Fibroblast of pulmonary artery (primary cell): ENCODE results near the gene CLCN6.

Experiments
- DNase-seq: peaks from one replicate; pipeline ENCODE4 v3.0.0-alpha.2; 2010; ENCODE audit warnings: low read depth
- H3K4me3 ChIP-seq: replicated peaks from 2 replicates; pipeline ENCODE4 v1.5.1; 2011; ENCODE audit warnings: low read depth, mild to moderate bottlenecking, control low read depth, low read length, moderate library complexity
- CTCF ChIP-seq: IDR thresholded peaks from 2 replicates; pipeline ENCODE4 v1.5.1; 2011; ENCODE audit warnings: mild to moderate bottlenecking, control low read depth, low read length, inconsistent platforms; ENCODE audit errors: missing control alignments

Gene CLCN6

GRCh38 chr1:11784256-11784992 is 21.6 kb upstream of the CLCN6 start:
- no peak overlapping the region for H3K4me3 ChIP-seq

DNA sequence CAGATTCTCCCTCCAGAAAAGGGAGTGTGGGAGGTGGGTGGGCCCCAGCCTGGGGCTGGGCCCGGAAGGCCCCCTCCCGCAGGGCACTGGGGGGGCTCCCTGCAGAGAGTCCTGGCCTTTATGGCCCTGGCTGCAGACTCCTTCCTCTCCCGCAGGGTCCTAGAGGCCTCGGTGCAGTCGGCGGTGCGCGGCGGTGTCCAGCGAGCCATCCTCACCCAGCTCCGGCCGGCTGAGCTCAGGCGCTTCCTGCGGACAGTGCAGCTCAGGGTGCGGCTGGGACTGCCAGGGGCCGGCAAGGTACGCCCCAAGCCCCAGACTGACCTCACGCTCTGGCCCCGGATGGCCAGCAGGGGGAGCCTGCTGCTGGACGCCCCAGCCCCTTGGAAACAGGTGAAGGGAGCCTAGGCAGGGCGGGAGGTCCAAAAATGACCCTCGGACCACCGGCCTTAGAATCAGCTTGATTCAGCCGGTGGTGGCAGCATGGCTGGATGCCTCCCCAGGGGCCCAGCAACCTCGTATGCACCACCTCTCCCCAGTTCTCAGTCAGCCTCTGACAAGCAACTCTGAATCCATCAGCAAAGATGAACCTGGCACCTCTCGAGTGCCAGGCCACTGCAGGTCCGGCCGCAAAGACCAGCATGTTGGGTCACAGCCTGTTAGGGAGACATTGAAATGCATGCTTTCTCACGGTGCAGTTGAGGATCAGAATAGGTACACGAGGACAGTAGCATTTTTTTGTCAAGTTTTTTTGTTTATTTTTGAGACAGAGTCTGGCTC is 20.8 kb upstream of the CLCN6 start:
- DNase-seq: peak; percentile 60
- H3K4me3 ChIP-seq: peak overlapping the region; percentile 21

More at GRCh38 chr1:11784256-11784992, 21.6 kb upstream of the CLCN6 start:
- DNase-seq: no peak
- no peak for TF ChIP-seq CTCF

GRCh38 chr1:11786168-11786567 is 19.8 kb upstream of the CLCN6 start:
- TF ChIP-seq CTCF: no peak
- no peak overlapping the region for H3K4me3 ChIP-seq
- DNase-seq: no peak

More for the DNA sequence above, 20.8 kb upstream of the CLCN6 start:
- TF ChIP-seq CTCF: peak; percentile 71

- TF ChIP-seq CTCF: no peak
- H3K4me3 ChIP-seq: no peak overlapping the region
- DNase-seq: peak; percentile 60
Observed at GRCh38 chr1:11787251-11787803, 18.7 kb upstream of the CLCN6 start.

- TF ChIP-seq CTCF: no peak
- no peak for DNase-seq
- H3K4me3 ChIP-seq: no peak overlapping the region
Observed at GRCh38 chr1:11787804-11788436, 18.1 kb upstream of the CLCN6 start.

DNA sequence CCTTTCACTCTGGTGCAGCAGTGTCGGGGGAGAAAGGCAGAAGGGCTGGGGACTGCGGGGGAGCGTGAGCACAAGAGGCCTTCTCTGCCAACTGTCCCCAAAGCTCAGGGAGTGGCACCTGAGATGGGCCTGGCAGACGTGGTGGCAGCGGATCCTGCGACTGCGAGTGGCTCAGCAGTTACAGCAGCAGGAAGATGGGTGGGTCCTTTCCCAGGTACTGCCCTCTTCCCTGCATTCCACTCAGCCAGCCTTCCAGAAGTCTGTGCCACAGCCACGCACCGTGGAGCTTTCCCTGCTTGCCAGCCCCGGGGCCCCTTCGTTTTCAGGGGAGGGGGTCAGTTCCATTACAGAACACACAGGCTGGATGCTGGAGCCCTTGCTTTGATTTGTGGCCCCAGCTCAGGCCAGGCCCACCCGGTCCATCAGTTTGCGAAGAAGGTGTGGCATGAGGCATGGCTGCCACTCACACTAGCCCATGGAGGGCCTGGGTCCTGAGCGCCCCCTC is 17.4 kb upstream of the CLCN6 start:
- no peak for DNase-seq
- no peak for TF ChIP-seq CTCF
- no peak overlapping the region for H3K4me3 ChIP-seq
